A549 (cell line): Measurements from ENCODE around the gene ZC2HC1B.

Experiments used
- CEBPB ChIP-seq, 2 experiments: fragments of >200 bp in 1 of 2; sonication (Bioruptor Twin) in 1 of 2; formaldehyde crosslinking in 1 of 2; IDR thresholded peaks; 2 replicates each; pipeline ENCODE4 v1.6.1; 2012 to 2016
- EP300 ChIP-seq, 2 experiments: fragments of >200 bp; sonication (Bioruptor Twin); formaldehyde crosslinking; IDR thresholded peaks; 2 replicates in 1 of 2; 3 replicates in 1 of 2; pipeline ENCODE4 v1.6.1; 2016 to 2017
- ESRRA ChIP-seq: fragments of 150-350 bp; IDR thresholded peaks from 2 replicates; pipeline ENCODE4 v1.6.1; 2014; ENCODE audit warnings: mild to moderate bottlenecking, low read length, borderline replicate concordance
- JUN ChIP-seq, 2 experiments: fragments of >200 bp; sonication (Bioruptor Twin); formaldehyde crosslinking; IDR thresholded peaks; 2 replicates in 1 of 2; 3 replicates in 1 of 2; pipeline ENCODE4 v1.6.1; 2016 to 2017
- MAFK ChIP-seq: fragments of 450-650 bp; IDR thresholded peaks from 2 replicates; pipeline ENCODE4 v1.6.1; 2014; ENCODE audit not compliant: partially characterized antibody
- POLR2A ChIP-seq: IDR thresholded peaks from 2 replicates; pipeline ENCODE4 v1.6.1; 2012; ENCODE audit warnings: mild to moderate bottlenecking, low read length
- POLR2AphosphoS2 ChIP-seq: conservative IDR thresholded peaks from 2 replicates; pipeline ENCODE4 v1.6.1; 2012; ENCODE audit warnings: low read length, improper control_type of control experiment, inconsistent platforms
- RFX5 ChIP-seq: fragments of 450-650 bp; IDR thresholded peaks from 2 replicates; pipeline ENCODE4 v1.7.1; 2014; ENCODE audit warnings: antibody characterized with exemption, mild to moderate bottlenecking, moderate library complexity
- TF ChIP-seq, protein P1 (sequence below): fragments of >200 bp; sonication (Bioruptor Twin); formaldehyde crosslinking; IDR thresholded peaks from 3 replicates; pipeline ENCODE4 v1.5.1; 2016
- TF ChIP-seq, protein P2 (sequence below): fragments of 200-600 bp; sonication (generic); IDR thresholded peaks from 2 replicates; pipeline ENCODE4 v1.6.1; 2016; ENCODE audit warnings: antibody characterized with exemption, mild to moderate bottlenecking, moderate library complexity

DNA sequence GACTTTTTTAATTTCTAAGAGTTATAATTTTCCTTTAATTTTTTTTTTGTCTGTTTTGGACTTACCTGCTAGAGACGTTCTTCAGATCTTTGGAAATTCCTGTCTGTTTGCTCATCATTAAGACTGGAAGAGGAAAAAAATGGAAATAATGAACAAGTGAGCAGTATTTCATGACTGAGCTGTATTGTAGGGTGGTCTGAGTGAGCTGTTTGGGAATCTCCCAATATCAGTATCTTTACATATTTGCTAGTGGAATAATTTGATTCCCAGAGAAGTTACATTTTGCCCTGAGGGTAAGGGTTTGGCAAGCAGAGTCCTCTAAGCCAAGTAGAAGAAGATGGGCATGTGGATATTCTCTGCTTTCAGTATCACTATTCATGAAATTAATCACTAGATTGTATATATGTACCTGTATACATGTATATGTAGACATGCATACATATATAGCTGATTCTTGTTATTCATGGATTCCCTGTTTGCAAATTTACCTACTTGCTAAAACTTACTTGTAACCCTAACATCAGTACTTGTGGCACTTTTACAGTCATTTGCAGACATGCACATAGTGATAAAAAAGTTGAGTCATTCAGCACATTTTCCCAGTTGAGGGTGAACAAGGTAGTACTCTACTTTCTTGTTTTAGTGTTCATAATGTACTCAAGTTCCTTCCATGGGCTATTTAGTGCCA is 13.5 kb downstream of the ZC2HC1B start:
- TF ChIP-seq RFX5 (no peak), EP300 (IDR thresholded peaks at IDR 0.05) (no peak), POLR2A (no peak), JUN (IDR thresholded peaks at IDR 0.05) (no peak), CEBPB (IDR thresholded peaks at IDR 0.05) (no peak), ESRRA (no peak), MAFK (no peak), POLR2AphosphoS2 (no peak)
- TF ChIP-seq, protein P1, sequence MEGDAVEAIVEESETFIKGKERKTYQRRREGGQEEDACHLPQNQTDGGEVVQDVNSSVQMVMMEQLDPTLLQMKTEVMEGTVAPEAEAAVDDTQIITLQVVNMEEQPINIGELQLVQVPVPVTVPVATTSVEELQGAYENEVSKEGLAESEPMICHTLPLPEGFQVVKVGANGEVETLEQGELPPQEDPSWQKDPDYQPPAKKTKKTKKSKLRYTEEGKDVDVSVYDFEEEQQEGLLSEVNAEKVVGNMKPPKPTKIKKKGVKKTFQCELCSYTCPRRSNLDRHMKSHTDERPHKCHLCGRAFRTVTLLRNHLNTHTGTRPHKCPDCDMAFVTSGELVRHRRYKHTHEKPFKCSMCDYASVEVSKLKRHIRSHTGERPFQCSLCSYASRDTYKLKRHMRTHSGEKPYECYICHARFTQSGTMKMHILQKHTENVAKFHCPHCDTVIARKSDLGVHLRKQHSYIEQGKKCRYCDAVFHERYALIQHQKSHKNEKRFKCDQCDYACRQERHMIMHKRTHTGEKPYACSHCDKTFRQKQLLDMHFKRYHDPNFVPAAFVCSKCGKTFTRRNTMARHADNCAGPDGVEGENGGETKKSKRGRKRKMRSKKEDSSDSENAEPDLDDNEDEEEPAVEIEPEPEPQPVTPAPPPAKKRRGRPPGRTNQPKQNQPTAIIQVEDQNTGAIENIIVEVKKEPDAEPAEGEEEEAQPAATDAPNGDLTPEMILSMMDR = no peak
- TF ChIP-seq, protein P2, sequence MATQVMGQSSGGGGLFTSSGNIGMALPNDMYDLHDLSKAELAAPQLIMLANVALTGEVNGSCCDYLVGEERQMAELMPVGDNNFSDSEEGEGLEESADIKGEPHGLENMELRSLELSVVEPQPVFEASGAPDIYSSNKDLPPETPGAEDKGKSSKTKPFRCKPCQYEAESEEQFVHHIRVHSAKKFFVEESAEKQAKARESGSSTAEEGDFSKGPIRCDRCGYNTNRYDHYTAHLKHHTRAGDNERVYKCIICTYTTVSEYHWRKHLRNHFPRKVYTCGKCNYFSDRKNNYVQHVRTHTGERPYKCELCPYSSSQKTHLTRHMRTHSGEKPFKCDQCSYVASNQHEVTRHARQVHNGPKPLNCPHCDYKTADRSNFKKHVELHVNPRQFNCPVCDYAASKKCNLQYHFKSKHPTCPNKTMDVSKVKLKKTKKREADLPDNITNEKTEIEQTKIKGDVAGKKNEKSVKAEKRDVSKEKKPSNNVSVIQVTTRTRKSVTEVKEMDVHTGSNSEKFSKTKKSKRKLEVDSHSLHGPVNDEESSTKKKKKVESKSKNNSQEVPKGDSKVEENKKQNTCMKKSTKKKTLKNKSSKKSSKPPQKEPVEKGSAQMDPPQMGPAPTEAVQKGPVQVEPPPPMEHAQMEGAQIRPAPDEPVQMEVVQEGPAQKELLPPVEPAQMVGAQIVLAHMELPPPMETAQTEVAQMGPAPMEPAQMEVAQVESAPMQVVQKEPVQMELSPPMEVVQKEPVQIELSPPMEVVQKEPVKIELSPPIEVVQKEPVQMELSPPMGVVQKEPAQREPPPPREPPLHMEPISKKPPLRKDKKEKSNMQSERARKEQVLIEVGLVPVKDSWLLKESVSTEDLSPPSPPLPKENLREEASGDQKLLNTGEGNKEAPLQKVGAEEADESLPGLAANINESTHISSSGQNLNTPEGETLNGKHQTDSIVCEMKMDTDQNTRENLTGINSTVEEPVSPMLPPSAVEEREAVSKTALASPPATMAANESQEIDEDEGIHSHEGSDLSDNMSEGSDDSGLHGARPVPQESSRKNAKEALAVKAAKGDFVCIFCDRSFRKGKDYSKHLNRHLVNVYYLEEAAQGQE = no peak
